HG02885 (cell line): ENCODE results near the gene CAMKK2.
"Not testable (repeated sequence)": the region's sequence is repeated elsewhere in the genome, so short reads cannot be mapped to it uniquely, and the experiment has no call there.

ENCODE experiments used
- ATAC-seq: cut with Tn5 transposase; IDR thresholded peaks from one replicate; pipeline ENCODE4 v1.9.1; 2021; ENCODE audit warnings: mild to moderate bottlenecking; ENCODE audit not compliant: unreplicated experiment, poor library complexity

Gene CAMKK2

DNA sequence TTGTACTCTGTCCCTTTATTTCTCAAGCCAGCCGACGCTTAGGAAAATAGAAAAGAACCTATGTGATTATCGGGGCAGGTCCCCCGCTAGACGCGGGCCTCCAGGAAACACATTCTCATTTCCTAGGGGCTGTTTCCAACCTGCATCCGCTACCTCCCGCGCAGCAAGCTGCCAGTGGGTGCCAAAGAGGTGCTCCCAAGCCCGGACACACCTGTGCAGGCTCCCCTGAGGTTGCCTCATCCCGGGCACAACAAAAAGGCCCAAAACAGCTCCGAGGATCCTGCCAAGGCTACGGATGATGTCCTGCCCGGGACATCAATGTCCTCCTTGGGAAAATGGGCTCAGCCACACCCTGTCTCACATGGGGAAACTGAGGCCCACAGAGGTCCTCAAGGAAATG lies 15.4 kb downstream of the CAMKK2 start:
- ATAC-seq: not testable (repeated sequence)

DNA sequence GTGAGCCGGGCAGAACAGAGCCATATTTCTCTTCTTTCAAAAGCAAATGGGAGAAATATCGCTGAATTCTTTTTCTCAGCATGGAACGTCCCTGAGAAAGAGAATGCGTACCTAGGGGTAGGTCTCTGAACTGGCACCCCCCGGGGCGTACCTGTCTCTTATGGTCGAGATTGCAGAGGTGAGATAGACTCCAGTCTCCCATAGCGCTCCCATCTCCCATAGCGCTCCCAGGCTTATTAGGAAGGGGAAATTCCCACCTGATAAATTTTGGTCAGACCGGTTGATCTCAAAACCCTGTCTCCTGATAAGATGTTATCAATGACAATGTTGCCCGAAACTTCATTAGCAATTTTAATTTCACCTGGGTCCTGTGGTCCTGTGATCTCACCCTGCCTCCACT lies 16.0 kb downstream of the CAMKK2 start:
- not testable (repeated sequence) for ATAC-seq

DNA sequence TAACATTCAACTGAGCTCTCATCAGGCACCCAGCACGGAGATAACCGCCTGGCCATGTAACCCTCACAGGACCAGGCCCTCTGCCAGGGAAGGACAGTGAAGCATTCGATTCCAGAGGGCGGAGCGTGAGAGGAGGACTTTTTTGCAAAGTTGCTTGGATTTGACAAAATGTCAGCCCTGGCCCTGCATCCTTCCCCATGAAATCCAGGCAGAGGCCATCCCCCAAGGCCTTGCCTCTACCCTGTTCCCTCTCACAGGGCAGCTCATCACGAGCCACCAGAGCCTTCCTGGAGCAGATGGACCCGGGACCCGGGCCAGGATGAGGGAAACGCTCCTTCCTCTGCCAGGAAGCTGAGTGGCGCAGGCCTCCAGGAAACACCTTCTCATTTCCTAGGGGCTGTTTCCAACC lies 17.0 kb downstream of the CAMKK2 start:
- no peak for ATAC-seq

- no peak for ATAC-seq
These were observed 17.5 kb downstream of the CAMKK2 start for GRCh38 chr12:121279071-121279375.

DNA sequence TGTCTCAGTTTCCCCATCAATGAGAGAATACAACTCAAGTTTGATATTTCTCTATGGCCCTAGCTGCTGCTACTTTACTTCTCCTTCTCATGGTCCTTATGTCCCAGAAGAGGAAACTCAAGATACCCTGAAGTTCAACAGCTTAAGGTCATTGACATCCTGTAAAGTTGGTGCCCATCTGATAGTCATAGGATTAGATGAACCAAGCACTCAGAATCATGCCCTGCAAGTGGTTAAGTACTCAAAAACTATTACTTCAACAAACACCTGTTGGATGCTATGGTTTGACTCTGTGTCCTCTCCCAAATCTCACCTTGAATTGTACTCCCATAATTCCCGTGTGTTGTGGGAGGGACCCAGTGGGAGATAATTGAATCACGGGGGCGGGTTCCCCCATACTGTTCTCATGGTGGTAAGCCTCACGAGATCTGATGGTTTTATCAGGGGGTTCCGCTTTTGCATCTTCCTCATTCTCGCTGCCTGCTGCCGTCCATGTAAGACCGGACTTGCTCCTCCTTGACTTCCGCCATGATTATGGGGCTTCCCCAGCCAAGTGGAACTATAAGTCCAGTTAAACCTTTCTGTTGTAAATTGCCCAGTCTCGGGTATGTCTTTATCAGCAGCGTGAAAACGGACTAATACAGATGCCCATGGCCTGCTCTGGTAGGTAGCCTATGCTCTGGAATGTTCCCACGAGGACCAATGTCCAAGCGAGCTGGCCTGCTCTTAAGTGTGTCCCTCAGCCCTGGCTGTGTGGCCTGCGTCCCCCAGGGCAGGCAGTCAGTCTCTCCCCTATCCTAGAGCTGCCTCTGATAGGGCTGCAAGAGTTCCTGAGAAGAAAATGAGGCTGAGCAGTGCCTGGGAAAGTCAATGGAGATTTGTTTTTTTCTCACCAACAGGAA lies 18.1 kb downstream of the CAMKK2 start:
- ATAC-seq: no peak

- ATAC-seq: no peak
These were observed 19.1 kb downstream of the CAMKK2 start for GRCh38 chr12:121277374-121277759.

DNA sequence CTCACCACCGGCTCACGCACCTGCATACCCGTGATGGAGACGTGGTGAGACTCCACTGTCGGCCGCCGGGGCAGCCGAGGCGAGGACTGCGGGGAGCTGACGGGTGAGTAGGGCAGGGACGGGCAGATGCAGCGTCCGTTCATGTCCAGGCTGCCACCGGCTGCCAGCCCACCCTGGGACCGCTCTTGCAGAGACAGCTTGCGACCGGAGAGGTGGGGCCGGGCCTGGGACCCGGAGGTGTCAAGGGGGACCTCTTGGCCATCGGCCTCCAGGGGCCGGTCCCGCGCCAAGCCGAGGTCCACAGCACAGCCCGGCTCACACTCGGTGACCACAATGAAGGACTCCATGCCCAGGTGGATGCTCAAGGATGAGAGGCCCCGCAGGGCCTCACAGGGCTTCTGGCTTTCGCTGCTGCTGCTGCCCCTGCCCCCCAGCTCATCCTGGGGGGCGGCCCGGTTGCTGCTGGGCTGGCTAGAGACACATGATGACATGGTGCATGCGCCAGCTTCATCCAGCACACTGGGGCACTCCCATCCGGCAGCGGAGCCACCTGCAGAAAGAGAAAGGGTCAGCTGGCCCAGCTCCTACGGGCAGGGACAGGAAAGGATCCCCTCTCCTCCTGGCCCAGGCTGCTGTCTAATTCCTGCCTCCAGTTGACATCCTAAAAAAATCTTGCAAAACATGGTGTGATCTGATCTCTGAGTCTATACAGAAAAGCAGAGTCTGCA lies 22.3 kb downstream of the CAMKK2 start:
- no peak for ATAC-seq

- no peak for ATAC-seq
These were observed 23.1 kb downstream of the CAMKK2 start for GRCh38 chr12:121273364-121273896.

DNA sequence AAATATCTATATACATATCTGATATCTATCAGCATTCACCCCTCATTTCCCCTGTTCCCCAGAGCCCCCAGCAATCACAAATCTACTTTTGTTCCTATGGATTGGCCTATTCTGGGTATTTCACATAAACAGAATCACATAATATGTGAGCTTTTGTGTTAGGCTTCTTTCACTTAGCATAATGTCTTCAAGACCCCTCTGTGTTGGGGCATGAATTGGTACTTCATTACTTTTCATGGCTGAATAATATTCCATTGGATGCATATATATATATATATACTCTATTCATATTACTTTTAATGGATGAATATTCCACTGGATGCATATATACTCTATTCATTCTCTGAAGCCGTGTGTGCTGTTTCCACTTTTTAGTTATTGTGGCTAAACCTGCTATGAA lies 28.7 kb downstream of the CAMKK2 start:
- ATAC-seq: no peak

GRCh38 chr12:121264951-121265515 lies 31.5 kb downstream of the CAMKK2 start:
- ATAC-seq: no peak

DNA sequence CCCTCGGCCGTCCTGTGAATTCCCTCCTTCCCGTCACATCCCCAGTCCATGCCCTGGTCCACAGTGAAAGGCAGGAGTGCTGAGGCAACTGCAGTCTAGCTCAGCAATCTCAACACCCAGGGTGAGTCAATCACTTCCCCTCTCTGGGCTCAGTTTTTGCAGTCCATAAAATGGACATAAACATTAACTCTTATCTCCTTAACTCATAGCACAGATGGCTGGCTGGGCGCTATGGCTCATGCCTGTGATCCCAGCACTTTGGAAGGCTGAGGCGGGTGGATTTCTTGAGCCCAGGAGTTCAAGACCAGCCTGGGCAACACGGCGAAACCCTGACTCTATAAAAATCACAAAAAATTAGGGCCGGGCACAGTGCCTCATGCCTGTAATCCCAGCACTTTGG lies 32.4 kb downstream of the CAMKK2 start:
- ATAC-seq: no peak

GRCh38 chr12:121263206-121263935 lies 33.1 kb downstream of the CAMKK2 start:
- ATAC-seq: no peak

GRCh38 chr12:121261398-121261797 lies 35.1 kb downstream of the CAMKK2 start:
- no peak for ATAC-seq

DNA sequence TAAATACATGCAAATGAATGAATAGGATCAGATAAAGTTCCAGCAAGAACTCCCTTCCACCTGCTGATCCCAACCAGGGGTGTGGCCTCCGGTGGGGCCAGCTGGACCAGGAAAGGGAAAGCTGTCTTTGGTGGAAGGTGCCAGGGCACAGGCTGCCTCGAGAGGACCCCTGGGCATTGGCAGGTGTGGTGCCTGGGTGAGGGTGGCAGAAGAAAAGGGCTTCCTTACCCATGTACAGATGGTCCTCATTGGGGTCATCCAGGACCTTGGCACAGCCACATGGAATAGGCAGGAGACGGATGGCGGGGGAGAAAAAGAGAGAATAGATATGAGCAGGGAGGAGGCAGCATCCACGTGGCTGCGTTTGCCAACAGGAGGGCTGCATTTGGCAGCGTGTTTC lies 36.4 kb downstream of the CAMKK2 start:
- no peak for ATAC-seq

- ATAC-seq: no peak
These were observed 37.4 kb downstream of the CAMKK2 start for GRCh38 chr12:121259074-121259473.

DNA sequence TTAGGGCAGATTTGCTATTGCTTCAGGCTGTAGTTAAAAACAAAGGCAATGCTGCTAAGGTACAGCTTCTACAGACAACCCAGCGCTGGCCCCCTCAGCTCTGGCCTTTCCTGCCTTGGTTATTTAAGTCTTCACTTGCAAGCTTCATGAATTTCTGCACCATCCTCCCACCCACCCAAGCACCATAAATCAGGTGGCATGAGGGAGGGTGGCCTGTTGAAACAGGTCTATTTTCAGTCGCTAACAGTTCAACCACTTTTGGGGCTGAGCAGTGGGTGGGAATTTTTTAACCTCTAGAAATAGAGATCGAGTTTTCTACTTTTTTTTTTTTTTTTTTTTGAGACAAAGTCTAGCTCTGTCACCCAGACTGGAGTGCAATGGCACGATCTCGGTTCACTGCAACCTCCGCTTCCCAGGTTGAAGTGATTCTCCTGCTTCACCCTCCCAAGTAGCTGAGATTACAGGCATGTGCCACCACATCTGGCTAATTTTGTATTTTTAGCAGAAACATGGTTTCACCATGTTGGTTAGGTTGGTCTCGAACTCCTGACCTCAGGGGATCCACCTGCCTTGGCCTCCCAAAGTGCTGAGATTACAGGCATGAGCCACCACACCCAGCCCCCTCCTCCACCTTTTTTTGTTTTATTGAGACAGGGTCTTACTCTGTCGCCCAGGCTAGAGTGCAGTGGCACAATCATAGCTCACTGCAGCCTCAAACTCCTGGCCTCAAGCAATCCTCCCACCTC lies 38.6 kb downstream of the CAMKK2 start:
- ATAC-seq: peak; percentile 56

GRCh38 chr12:121255433-121255832 lies 41.1 kb downstream of the CAMKK2 start:
- no peak for ATAC-seq

DNA sequence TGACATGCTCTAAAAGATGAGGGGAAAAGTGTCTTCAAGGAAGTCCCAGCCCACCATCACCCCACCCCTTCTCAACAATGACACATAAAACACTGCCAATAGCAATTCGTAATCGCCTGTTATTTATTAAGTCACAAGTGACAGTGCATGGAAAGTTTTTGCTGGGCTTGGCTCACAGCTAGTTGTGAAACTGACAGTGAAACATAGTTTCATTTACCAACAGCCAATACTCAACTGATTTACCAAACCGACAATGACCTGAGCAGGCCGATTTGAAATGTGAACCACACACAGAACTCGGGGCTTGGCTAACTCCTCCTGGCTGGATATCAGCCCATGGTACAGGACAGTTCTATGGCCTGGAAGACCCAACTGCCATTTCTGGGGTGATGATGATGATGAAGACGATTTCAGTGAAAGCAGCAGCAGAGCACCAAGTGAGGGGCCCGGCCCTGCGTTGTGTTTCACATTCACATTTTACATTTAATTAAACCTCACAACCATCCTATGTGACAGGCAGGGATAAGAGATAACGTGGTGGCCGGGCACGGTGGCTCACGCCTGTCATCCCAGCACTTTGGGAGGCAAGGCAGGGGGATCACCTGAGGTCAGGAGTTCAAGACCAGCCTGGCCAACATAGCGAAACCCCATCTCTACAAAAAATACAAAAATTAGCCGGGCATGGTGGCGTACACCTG lies 42.7 kb downstream of the CAMKK2 start:
- ATAC-seq: no peak

GRCh38 chr12:121252712-121253345 lies 43.7 kb downstream of the CAMKK2 start:
- ATAC-seq: no peak
